Neuronal stem cell (in vitro differentiated cells): ENCODE measurements around the gene ARHGAP26.

Source experiments
- DNase-seq: peaks from one replicate; pipeline ENCODE4 v3.0.0-alpha.2; 2013; ENCODE audit warnings: low spot score
- H2AFZ ChIP-seq: one replicate; pipeline ENCODE4 v1.6.1; 2013; ENCODE audit warnings: mild to moderate bottlenecking, low read length, inconsistent platforms
- H2AK5ac ChIP-seq: 2 replicates; pipeline ENCODE4 v1.6.1; 2013; ENCODE audit warnings: low read depth, mild to moderate bottlenecking, inconsistent platforms, low read length, moderate library complexity, mixed read lengths
- H2BK120ac ChIP-seq: 2 replicates; pipeline ENCODE4 v1.6.1; 2013; ENCODE audit warnings: low read depth, mild to moderate bottlenecking, inconsistent platforms, low read length, moderate library complexity, mixed read lengths
- H2BK12ac ChIP-seq: one replicate; pipeline ENCODE4 v1.6.1; 2013; ENCODE audit warnings: low read length, inconsistent platforms
- H2BK15ac ChIP-seq: 2 replicates; pipeline ENCODE4 v1.6.1; 2013; ENCODE audit warnings: mild to moderate bottlenecking, low read length, inconsistent platforms, mixed read lengths
- H2BK5ac ChIP-seq: one replicate; pipeline ENCODE4 v1.6.1; 2013; ENCODE audit warnings: inconsistent platforms, mild to moderate bottlenecking, low read length, moderate library complexity
- H3K14ac ChIP-seq: one replicate; pipeline ENCODE4 v1.6.1; 2013; ENCODE audit warnings: low read length, inconsistent platforms
- H3K18ac ChIP-seq: 2 replicates; pipeline ENCODE4 v1.6.1; 2013; ENCODE audit warnings: low read length, inconsistent platforms
- H3K23ac ChIP-seq: 2 replicates; pipeline ENCODE4 v1.6.1; 2013; ENCODE audit warnings: low read depth, mild to moderate bottlenecking, mixed read lengths, low read length, inconsistent platforms; ENCODE audit not compliant: poor library complexity
- H3K27ac ChIP-seq: replicated peaks from 3 replicates; pipeline ENCODE4 v1.5.1; 2013; ENCODE audit warnings: low read length, inconsistent platforms
- H3K27me3 ChIP-seq, 3 experiments: 2 replicates each; pipeline ENCODE4 v1.6.1; 2013; ENCODE audit warnings: low read length in 3 of 3, mild to moderate bottlenecking in 2 of 3, inconsistent platforms in 1 of 3, low read depth in 1 of 3, mixed read lengths in 1 of 3, moderate library complexity in 1 of 3; ENCODE audit not compliant: control insufficient read depth in 3 of 3, insufficient read depth in 3 of 3
- H3K36me3 ChIP-seq, 2 donors: replicated peaks in 1 of 2; 2 replicates each; pipeline ENCODE4 v1.6.1; 2013; ENCODE audit warnings: low read length in 2 of 2; ENCODE audit not compliant: control insufficient read depth in 2 of 2, insufficient read depth in 2 of 2
- H3K4ac ChIP-seq: 2 replicates; pipeline ENCODE4 v1.6.1; 2013; ENCODE audit warnings: inconsistent platforms, mild to moderate bottlenecking, low read length, moderate library complexity
- H3K4me1 ChIP-seq, 2 donors: 1 replicate in 1 of 2; 2 replicates in 1 of 2; pipeline ENCODE4 v1.6.1; 2013; ENCODE audit warnings: low read length in 2 of 2, low read depth in 1 of 2; ENCODE audit not compliant: control insufficient read depth in 2 of 2, insufficient read depth in 1 of 2
- H3K4me2 ChIP-seq: one replicate; pipeline ENCODE4 v1.6.1; 2013; ENCODE audit warnings: mild to moderate bottlenecking, low read length, inconsistent platforms; ENCODE audit not compliant: insufficient read depth, poor library complexity, severe bottlenecking
- H3K4me3 ChIP-seq, 2 donors: 2 replicates each; pipeline ENCODE4 v1.5.1; 2013; ENCODE audit warnings: low read length in 2 of 2, mild to moderate bottlenecking in 2 of 2, inconsistent platforms in 1 of 2, moderate library complexity in 1 of 2
- H3K79me1 ChIP-seq: one replicate; pipeline ENCODE4 v1.6.1; 2013; ENCODE audit warnings: low read depth, mild to moderate bottlenecking, inconsistent platforms, low read length, moderate library complexity
- H3K9ac ChIP-seq: one replicate; pipeline ENCODE4 v1.6.1; 2013; ENCODE audit warnings: mild to moderate bottlenecking, low read depth, low read length, inconsistent platforms; ENCODE audit not compliant: poor library complexity
- H3K9me3 ChIP-seq, 2 donors: replicated peaks in 1 of 2; 2 replicates each; pipeline versions ENCODE3 to v1.6.1; 2013; ENCODE audit warnings: low read length in 2 of 2, mild to moderate bottlenecking in 2 of 2, inconsistent platforms in 1 of 2, low read depth in 1 of 2, mixed read lengths in 1 of 2, moderate library complexity in 1 of 2; ENCODE audit not compliant: control insufficient read depth in 2 of 2, insufficient read depth in 1 of 2
- H4K8ac ChIP-seq: one replicate; pipeline ENCODE4 v1.6.1; 2013; ENCODE audit warnings: low read depth, mild to moderate bottlenecking, inconsistent platforms, low read length, moderate library complexity
- H4K91ac ChIP-seq: one replicate; pipeline ENCODE4 v1.6.1; 2013; ENCODE audit warnings: low read length, low read depth, mild to moderate bottlenecking, inconsistent platforms; ENCODE audit not compliant: poor library complexity
- WGBS, 2 donors: extraction: QIAGEN DNeasy Blood & Tissue Kit; methylation state at CpG; one replicate each; pipeline ENCODE4 v1.1.7; 2013; ENCODE audit warnings: missing lambda C conversion rate in 2 of 2, mixed read lengths in 1 of 2; ENCODE audit not compliant: insufficient read length in 2 of 2, insufficient replicate concordance in 1 of 2; ENCODE audit errors: extremely low coverage in 2 of 2; 5-methylcytosine and 5-hydroxymethylcytosine counted together

ARHGAP26 gene

DNA sequence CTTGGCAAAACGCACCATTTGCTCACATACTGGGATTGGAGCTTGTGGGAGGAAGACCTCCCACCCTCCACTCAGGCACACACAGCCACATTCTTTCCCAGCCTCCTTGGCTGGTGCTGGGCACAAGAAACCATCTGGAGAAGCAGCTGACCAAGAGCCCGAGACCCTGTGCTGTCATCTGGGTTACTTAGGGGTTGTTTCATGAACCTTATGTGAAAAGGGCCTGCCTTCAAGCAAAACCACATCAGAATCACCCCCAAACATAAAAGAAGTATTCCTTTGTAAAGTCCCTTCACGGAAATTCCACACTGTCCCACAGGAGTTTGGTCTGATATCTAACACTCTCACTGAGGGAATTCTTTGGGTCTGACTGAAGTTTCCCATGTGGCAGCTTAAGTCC lies 461.2 kb downstream of the ARHGAP26 start:
- H3K4me2 ChIP-seq = no peak overlapping the region
- no peaks in the 10 kb centered on the region for H3K36me3 ChIP-seq
- no peak overlapping the region for H3K14ac ChIP-seq
- H2AK5ac ChIP-seq = no peak overlapping the region
- H3K27ac ChIP-seq = no peak overlapping the region
- H3K9me3 ChIP-seq = no peaks in the 10 kb centered on the region
- H3K79me1 ChIP-seq = no peaks in the 10 kb centered on the region
- no CpG with 5 or more reads among the region's 3 CpGs for WGBS, 2 donors
- no peak overlapping the region for H4K91ac ChIP-seq
- H3K4me1 ChIP-seq = peaks cover 0 to 4% of the 10 kb centered on the region in 2 donors
- no peak overlapping the region for H4K8ac ChIP-seq
- H2BK120ac ChIP-seq = no peak overlapping the region
- H3K4ac ChIP-seq = no peak overlapping the region
- H3K27me3 ChIP-seq = no peaks in the 10 kb centered on the region
- H2BK5ac ChIP-seq = no peak overlapping the region
- no peak for DNase-seq
- no peak overlapping the region for H2BK12ac ChIP-seq
- H2AFZ ChIP-seq = no peak overlapping the region
- no peak overlapping the region for H3K18ac ChIP-seq
- H3K9ac ChIP-seq = no peak overlapping the region
- H3K4me3 ChIP-seq = no peak overlapping the region
- no peak overlapping the region for H3K23ac ChIP-seq
- H2BK15ac ChIP-seq = no peak overlapping the region

DNA sequence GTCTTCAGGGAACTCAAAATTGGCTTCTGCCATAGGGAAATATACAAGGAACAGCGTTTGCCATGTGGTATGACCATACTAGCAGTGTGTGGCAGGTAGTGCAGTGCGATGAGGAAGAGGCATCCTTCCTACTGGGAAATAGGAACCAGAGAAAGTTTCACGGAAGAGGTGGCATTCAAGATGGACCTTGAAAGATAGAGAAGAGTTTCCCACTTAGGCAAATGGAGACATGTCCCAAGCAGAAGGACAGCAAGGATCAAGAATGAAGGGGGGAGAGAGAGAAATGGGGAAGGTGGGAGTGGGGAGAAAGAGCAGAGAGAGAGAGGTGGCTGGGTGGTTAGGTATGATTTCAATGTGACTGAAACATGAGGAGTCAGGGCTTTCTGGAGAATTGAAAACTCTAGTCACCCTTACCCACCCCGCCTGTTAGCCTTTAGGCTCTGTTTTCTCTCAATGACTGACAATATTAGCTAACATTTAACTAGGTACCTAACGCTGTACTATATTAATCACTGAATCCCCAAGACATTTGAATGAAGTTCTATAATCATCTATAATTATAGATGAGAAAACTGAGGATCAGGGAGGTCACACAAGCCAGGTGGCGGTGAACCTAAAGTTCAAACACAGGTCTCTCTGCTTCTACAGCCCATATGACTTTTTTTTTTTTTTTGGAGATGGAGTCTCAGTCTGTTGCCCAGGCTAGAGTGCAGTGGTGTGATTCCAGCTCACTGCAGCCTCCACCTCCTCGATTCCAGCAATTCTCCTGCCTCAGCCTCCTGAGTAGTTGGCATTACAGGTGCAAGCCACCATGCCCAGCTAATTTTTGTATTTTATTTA lies 462.0 kb downstream of the ARHGAP26 start:
- Histone ChIP-seq H2AFZ (no peak overlapping the region), H3K4me3 (no peak overlapping the region), H3K18ac (no peak overlapping the region), H3K9ac (no peak overlapping the region), H3K79me1 (no peaks in the 10 kb centered on the region), H2BK120ac (no peak overlapping the region), H4K8ac (no peak overlapping the region), H3K4me2 (no peak overlapping the region), H3K9me3 (no peaks in the 10 kb centered on the region), H3K4ac (no peak overlapping the region), H3K4me1 (peaks cover 0 to 4% of the 10 kb centered on the region in 2 donors), H3K27ac (no peak overlapping the region), H2BK15ac (no peak overlapping the region), H4K91ac (no peak overlapping the region), H2AK5ac (no peak overlapping the region), H3K14ac (no peak overlapping the region), H3K23ac (no peak overlapping the region), H2BK5ac (no peak overlapping the region), H3K36me3 (no peaks in the 10 kb centered on the region), H3K27me3 (no peaks in the 10 kb centered on the region), H2BK12ac (no peak overlapping the region)
- WGBS, 2 donors = no CpG with 5 or more reads among the region's 7 CpGs
- DNase-seq = no peak

DNA sequence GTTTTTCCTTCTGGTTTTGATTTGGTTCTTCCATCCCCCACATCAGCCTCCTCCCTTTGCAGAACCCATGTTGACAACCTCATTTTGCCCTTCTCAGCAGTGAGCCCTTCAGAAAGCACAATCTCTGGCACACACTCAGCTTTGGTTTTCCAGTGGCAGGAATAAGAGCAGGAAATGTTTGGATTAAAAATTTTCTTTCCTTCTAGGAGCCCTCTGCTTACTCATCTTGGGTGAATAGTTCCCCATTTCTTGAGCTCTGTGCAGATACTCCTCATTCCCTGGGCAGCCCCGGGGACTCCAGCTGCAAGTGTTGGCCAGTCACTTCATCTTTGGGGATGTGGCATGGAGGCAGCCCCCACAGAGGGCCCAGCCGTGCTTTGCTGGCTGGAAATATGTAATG lies 462.9 kb downstream of the ARHGAP26 start:
- no peak for DNase-seq
- no peaks in the 10 kb centered on the region for H3K79me1 ChIP-seq
- H3K9ac ChIP-seq = no peak overlapping the region
- no peak overlapping the region for H4K8ac ChIP-seq
- H2BK5ac ChIP-seq = no peak overlapping the region
- no CpG with 5 or more reads among the region's 2 CpGs for WGBS, 2 donors
- no peak overlapping the region for H3K4ac ChIP-seq
- H3K4me3 ChIP-seq = no peak overlapping the region
- no peak overlapping the region for H3K18ac ChIP-seq
- no peak overlapping the region for H3K23ac ChIP-seq
- no peak overlapping the region for H2BK12ac ChIP-seq
- H2AFZ ChIP-seq = no peak overlapping the region
- no peak overlapping the region for H3K27ac ChIP-seq
- no peaks in the 10 kb centered on the region for H3K27me3 ChIP-seq
- H2AK5ac ChIP-seq = no peak overlapping the region
- H2BK120ac ChIP-seq = no peak overlapping the region
- H3K9me3 ChIP-seq = no peaks in the 10 kb centered on the region
- no peak overlapping the region for H3K4me2 ChIP-seq
- H4K91ac ChIP-seq = no peak overlapping the region
- H2BK15ac ChIP-seq = no peak overlapping the region
- H3K36me3 ChIP-seq = no peaks in the 10 kb centered on the region
- H3K4me1 ChIP-seq = peaks cover 0 to 4% of the 10 kb centered on the region in 2 donors
- no peak overlapping the region for H3K14ac ChIP-seq

DNA sequence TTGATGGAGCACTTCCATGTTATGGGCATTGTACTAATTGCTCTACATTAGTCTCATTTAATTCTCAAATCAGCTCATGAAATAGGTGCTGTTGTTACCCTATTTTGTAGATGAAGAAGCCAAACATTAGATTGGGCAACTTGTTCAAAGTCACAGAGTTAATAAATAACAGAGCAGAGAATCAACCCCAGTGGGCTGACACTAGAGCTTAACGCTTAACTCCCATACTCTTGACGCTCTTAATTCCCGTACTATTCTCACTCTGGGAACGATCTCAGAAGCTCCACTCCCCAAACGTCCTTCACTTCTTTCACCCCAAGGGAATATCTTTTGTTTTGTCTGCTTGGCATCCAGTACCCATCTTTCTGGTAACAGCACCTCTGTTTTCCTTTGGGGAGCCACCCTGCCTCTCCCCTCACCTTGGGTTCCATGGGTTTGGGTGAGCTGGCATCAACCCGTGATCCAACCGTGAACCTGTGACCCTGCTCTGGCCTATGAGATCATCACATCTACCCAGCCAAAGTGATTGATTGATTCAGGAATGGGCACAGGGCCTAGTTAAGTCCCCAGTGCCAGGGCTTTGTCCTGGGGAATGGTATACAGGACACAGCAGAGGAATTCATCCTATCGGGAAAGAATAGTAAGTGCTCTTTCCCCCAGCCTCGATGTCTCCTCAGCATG lies 464.1 kb downstream of the ARHGAP26 start:
- Histone ChIP-seq H3K36me3 (no peaks in the 10 kb centered on the region), H3K4me1 (peaks cover 0 to 2% of the 10 kb centered on the region in 2 donors), H4K91ac (no peak overlapping the region), H3K9me3 (no peaks in the 10 kb centered on the region), H2AK5ac (no peak overlapping the region), H3K23ac (no peak overlapping the region), H2BK12ac (no peak overlapping the region), H3K79me1 (no peaks in the 10 kb centered on the region), H3K27me3 (no peaks in the 10 kb centered on the region), H2AFZ (no peak overlapping the region), H2BK15ac (no peak overlapping the region), H3K14ac (no peak overlapping the region), H3K4me3 (no peak overlapping the region), H3K4ac (no peak overlapping the region), H3K9ac (no peak overlapping the region), H3K27ac (no peak overlapping the region), H3K18ac (peak overlapping the region; percentile 55), H4K8ac (no peak overlapping the region), H2BK120ac (no peak overlapping the region), H2BK5ac (no peak overlapping the region), H3K4me2 (no peak overlapping the region)
- WGBS, 2 donors = no CpG with 5 or more reads among the region's 9 CpGs
- DNase-seq = no peak
